Activated CD8-positive, alpha-beta memory T cell treated with anti-CD3 and anti-CD28 coated beads for 48 hours (primary cell): ENCODE measurements around the gene NUBPL.

ENCODE experiments used
- DNase-seq, 3 experiments: peaks; one replicate each; pipeline ENCODE4 v3.0.0-alpha.2; 2020; ENCODE audit warnings: low read depth in 2 of 3, low spot score in 2 of 3

Gene NUBPL

GRCh38 chr14:31902945-31903646 is 341.9 kb downstream of the NUBPL start:
- DNase-seq, result no peak

- DNase-seq, result no peak
These were observed 348.8 kb downstream of the NUBPL start for GRCh38 chr14:31909977-31910376.
